Aortic smooth muscle cell (primary cell): ENCODE data around the gene PLA2G5. TPM values are rescaled to one million over a fixed set of nuclear protein-coding genes. Genes with fewer than 3 reads are reported as not detected.

Experiments
- total RNA-seq: library from RNA; depleted of rRNA; stranded (reverse); fragments of >200 nt; gene quantifications from 2 replicates; pipeline ENCODE4 v1.2.3, GENCODE V29; 2014

Gene PLA2G5, protein sequence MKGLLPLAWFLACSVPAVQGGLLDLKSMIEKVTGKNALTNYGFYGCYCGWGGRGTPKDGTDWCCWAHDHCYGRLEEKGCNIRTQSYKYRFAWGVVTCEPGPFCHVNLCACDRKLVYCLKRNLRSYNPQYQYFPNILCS
- 3.9 and 4.5 TPM in 2 replicates for total RNA-seq

DNA sequence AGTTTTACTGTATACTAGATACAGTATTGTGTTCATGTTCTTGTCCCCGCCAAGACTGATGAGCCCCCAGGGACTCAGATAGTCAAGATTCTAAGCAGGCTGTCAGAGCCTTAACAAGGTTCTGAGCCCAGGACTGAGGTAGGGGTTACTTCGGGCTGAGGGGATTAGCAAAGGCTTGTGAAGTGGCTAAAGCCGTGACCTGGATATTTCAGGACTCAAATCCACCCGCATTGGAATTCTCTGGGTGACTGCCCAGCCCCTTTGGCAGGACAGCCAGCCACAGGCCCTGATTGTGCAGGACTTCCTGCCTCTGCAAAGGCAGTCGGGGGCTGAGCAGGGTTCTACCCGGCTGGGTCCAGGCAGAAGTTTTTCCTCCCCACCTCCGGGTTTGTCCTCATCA lies at the start of gene PLA2G5:
Gene PLA2G5, plus strand, starts transcription at position 321 of the 400 bp plus-strand sequence. CDS start 14,637 bp downstream, outside the sequence.

DNA sequence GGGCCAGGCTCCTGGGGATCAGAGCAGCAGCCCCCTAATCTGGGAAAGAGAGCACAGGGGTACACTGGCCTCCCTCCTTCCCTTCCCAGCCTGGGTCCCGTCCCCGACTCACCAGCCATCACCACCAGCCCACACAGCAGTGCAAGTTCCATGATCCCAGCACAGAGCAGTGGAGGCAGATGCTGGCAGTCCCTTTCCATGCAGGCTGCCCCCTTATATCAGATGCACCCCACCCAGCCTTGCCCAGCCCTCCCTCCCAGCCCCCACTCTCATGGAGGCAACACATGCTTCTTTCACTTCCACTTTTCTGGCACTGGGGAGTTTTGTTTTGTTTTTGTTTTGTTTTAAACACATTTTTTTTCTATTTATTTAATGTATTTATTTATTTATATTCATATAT lies 49.4 kb downstream of the PLA2G5 start, which contains the start of gene PLA2G2D:
Gene PLA2G2D, minus strand, starts transcription at position 190 of the 400 bp plus-strand sequence. Its CDS starts 38 bp downstream, at position 152.

DNA sequence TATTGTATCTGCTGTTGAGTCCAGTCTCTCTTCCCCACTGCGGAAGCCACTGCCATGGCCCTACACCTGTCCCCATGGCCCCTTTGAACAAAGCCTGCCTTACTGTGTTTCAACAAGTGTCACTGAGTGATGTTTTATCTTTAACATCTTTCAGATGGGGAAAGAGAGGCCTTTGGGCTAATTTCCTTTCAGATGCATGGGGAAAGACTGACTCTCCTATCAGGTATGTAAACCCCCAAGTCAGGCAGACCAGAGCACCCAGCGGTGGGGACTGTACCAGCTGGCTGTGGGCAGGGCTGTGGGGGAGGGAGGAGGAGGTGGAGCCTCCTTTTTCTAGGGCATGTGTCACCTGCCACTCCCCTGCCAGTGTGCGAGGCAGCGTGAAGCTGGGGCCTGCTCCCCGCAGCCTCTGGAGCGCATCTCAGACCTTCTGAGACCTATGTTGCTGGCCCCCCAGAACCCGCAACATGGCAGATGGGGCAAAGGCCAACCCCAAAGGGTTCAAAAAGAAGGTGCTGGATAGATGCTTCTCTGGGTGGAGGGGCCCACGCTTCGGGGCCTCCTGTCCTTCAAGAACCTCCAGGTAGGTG lies 69.1 kb downstream of the PLA2G5 start, which contains the start of gene PLA2G2F:
Gene PLA2G2F, plus strand, starts transcription at position 363 of the 590 bp plus-strand sequence. Its CDS starts 105 bp downstream, at position 468.

Other genes with a start within 250 kb of the PLA2G5 start
- gene OTUD3, start 187.8 kb upstream of the PLA2G5 start, total RNA-seq = 4.6 TPM in 2 replicates
- not detected in 2 replicates for gene PLA2G2E, start 146.6 kb upstream of the PLA2G5 start, total RNA-seq
- not detected in 2 replicates for gene PLA2G2A, start 90.6 kb upstream of the PLA2G5 start, total RNA-seq
- not detected in 2 replicates for gene PLA2G2D, start 49.3 kb downstream of the PLA2G5 start, total RNA-seq
- gene PLA2G2F, start 69.1 kb downstream of the PLA2G5 start, total RNA-seq = not detected in 2 replicates
- not detected in 2 replicates for gene UBXN10, start 115.9 kb downstream of the PLA2G5 start, total RNA-seq
- gene PLA2G2C, start 116.3 kb downstream of the PLA2G5 start, total RNA-seq = not detected in 2 replicates
- gene VWA5B1, start 220.7 kb downstream of the PLA2G5 start, total RNA-seq = not detected in 2 replicates